Middle frontal gyrus (tissue), 1 donor: ENCODE results near the gene CDH4.

Experiments
- DNase-seq: peaks from one replicate; pipeline ENCODE4 v3.0.0-alpha.2; 2015; ENCODE audit warnings: low spot score; ENCODE audit errors: extremely low spot score

The CDH4 gene

DNA sequence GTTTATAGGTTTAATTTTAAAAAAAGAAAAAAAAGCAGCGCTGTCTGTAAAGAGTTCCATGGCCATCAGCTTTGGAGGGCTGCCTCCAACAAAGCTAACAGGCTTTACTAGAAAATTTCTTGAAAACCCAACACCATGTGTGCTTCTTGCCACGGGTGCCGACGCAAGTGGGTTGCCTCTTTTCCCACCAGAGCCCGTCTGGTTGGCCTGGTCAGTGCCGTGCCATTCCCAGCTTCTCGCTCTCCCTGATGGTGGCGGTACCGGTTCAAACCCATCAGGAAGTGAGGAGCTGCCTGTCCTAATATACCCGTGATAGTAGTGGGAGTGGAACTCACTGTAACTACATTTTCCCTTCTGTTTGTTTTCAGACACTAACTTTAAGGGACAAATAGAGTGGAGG is 73.7 kb downstream of the CDH4 start:
- DNase-seq, result no peak

DNA sequence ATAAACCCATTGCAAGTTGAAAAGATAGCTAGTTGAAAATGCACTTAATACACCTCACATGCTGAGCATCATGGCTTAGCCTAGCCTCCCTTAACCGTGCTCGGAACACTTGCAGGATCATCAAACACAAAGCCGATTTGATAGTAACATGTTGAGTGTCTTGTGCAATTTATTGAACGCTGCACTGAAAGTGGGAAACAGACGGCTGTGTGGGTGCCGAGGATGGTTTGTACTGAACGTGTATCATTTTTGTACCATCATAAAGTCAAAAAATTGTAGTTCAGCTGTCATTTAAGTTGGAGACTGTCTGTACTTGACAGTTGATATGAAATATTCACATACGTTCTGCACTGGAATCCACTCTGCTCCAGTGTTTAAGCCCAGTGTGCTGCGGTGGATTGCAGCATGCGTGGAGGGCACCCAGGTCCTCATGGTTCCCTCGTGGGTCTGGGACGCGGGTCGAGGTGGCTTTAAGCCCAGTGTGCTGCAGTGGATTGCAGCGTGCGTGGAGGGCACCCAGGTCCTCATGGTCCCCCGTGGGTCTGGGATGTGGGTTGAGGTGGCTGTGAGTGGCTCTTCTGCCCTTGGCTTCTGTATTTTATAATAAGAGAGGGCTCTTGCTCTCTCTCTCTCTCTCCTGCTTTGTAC is 77.0 kb downstream of the CDH4 start:
- DNase-seq, result no peak

DNA sequence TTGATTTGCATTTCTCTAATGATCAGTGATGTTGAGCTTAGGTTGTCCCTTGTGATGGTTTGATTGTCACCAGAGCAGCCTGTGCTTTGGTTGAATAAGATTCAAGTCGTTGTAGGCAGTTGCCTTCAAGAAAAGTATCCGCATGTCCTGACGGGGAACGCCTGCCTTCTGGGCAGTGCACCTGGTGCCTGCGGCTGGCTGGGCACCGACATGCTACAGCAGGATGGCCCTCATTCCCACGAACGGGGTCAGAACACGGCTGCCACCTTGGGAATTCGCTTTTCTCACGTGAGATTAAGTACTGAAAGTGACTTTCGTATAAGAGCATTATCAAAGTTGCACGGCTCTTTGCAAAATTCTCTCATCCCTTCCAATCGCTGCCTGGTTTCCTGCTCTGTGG is 78.4 kb downstream of the CDH4 start:
- DNase-seq, result no peak

DNA sequence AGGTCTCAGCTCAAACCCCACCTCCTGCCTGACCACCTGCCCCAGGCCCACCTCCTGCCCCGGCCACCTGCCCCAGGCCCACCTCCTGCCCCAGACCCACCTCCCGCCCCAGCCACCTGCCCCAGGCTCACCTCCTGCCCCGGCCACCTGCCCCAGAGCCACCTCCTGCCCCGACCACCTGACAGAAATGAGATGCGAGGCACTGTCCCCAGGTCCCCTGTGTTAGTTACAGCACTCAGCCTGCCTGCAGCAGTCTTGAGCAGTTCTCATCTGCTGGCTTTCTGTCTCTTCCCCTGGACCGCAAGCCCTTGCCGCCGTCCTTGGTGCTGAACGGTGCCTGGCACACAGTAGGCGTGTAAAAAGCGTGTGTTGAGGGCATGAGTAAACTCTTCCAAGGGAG is 79.5 kb downstream of the CDH4 start:
- no peak for DNase-seq

DNA sequence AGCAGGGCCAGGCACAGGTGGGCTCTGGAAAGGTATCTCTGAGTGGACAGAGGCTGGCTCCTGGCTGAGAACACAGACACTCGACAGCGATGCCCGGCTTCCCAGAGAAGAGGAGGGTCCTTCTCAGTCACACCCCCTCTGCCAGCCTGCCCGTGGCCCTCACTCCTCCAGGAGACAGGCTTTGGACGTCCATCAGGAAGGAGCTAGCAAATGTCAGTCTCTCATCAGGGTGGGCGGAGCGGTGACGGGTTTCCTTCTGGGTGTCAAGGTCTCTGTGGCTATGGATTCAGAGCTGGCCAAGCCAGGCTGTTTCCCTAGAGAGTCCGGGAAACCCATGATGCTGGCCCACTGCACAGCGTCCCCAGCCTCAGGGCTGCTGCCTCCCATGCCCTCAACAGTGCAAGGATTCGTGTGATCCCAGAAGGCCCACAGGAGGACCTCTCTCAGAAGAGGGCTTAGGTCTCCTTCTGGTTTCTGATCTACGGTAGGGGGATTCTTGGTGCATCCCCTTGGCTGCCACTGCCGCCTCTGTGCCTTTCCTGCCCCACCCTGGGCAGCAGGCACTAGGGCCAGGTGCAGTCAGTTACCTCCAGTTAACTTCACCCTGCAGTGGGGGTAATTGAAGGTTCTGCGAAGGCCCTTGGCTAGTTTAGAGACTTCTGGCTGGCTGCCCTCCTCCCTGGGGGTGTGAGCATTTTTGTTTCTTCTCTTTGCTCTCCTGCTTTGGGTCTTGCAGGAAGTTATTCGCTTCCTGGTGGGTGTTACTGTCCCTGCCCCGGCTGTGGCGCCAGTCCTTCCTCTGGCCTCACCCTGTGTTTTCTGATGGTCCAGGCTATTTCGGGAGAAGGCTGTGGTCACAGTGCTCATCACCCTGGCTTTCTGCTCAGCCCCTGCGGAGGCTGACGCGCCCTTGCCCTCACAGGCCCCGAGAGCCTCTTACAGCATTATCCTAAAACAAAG is 80.2 kb downstream of the CDH4 start:
- DNase-seq, result no peak

DNA sequence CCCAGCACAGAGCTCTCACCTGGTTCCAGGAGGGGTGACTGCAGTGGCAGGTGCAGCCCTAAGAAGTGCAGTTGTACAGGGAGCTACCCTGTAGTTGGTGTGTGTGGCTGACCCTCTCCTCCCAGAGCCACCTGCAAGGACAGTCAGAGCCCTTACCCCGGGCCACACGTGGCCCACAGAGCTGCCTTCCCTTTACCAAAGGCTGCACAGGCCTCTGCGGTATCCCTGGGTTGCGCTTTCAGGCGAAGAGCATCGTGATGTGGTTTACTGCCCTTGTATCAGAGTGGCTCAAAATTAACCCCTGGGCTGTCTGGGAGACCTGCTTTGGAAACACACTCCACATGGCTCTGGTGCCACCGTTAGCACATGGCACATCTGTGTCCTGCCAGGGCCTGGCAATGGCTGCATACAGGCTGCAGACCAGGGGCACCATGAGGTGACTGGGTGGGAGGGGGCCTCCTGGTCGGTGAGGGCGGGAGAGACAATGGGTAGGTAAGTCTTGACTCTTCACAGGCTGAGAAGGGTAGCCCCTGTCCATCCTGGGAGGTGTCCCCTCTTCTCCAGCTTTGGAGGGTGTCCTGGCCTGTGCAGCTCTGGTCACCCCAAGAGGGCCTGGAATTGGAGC is 81.5 kb downstream of the CDH4 start:
- DNase-seq, result no peak

DNA sequence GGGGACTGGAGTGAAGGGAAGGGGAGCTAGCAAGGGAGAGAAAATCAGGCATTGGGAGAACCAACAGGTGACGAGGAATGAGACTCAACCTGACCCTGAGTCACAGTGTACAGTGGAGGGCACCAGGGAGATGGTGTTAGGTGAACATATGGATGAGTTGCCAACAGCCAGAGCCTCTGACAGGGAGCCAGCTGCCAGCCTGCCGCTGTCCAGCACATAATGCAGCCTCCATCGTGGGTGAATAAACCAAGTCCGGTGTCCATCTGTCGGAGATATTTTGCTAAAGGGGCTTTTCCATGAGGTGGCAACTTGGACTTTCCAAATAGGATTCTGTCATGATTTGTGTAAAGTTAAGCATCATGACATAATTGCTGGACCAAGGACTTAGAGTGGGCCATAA is 88.1 kb downstream of the CDH4 start:
- DNase-seq, result no peak

DNA sequence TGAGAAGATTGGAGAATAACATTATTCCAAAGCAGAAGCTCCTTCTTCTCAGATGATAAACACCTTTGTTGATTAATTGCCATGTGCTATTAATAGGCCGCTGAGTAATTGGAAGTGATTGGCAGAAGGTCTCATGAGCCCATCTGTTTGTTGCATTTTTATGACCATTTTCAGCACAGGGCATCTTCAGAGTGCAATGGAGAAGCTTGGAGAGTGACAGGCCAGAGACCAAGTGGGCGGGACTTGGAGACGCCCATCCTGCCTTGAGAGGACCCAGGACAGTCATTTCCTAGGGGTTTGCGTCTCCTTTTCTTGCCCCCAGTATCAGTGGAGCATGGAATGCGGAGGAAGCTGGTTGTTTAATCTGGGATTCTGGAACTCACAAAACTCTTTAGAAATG is 89.5 kb downstream of the CDH4 start:
- no peak for DNase-seq

DNA sequence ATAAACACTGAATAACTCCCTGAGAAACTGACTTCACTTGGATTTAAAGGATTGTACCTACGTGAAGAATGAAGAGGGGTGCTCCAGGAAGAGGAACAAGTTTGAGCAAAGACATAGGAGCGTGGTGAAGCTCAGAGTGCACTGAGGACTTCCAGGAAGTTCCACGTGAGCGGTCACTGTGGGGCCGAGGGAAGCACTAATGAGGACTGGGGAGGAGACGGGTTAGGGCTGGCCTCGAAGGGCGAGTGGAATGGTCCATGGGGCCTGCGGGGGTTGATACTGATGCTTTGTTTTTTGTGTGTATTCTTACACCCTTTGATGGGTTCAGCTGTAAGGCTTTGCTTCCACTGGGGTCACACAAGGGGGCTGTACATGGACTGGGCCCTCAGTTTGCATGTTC is 91.9 kb downstream of the CDH4 start:
- DNase-seq, result no peak

DNA sequence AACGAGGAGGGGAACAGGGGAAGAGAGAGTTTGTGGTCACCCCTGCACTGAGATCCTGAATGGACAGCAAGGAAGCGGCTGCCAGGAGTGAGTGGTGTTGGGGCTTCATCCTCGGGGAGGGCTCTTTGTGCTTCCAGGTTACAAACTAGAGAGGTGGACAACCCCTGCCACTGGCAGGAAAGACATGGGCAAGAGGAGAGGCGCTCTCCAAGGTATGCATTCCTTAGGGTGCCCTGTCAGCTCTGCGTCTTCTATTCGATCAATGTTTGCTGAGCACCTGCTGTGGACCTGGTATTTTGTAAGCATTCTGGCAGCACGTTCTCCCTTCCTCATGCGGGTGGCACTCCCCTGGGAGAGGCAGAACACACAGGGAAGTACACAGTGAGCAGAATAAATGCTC is 93.6 kb downstream of the CDH4 start:
- no peak for DNase-seq

DNA sequence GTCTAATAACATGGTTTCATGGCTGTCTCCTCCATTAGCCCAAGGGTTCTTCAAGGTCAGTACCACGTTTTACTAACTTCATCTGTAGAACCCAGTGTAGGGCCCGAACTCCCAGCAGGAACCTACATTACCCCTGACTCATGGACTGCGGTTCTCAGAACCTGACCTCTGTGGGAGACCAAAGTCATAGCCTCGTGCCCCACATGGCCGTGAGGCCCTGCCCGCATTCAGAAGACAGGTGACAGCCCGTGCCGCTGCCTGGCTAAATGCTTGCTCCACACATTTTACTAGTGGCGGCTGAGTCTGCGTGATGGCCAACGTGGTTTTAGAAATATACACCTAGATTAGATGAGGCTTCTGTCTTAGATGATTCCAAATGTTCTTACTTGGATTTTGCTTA is 94.9 kb downstream of the CDH4 start:
- no peak for DNase-seq

DNA sequence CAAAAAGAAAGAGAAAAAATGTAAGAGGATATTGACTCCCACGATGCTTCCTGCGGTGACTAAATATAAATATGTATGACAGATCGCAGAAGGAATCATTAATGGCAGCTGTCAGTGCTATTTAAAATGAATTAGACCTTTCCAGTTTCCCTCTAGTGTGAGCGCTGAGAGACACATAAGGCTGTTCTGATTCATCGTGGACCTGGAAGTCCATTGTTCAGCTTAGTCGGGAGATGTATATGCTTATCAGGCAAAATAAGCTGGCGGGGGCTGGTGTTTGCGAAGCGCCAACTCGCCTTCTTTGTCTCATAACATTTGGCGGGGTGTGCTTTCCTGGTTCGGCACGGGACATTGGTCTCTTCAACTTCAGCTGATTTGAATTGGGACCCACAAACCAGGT is 95.4 kb downstream of the CDH4 start:
- no peak for DNase-seq

DNA sequence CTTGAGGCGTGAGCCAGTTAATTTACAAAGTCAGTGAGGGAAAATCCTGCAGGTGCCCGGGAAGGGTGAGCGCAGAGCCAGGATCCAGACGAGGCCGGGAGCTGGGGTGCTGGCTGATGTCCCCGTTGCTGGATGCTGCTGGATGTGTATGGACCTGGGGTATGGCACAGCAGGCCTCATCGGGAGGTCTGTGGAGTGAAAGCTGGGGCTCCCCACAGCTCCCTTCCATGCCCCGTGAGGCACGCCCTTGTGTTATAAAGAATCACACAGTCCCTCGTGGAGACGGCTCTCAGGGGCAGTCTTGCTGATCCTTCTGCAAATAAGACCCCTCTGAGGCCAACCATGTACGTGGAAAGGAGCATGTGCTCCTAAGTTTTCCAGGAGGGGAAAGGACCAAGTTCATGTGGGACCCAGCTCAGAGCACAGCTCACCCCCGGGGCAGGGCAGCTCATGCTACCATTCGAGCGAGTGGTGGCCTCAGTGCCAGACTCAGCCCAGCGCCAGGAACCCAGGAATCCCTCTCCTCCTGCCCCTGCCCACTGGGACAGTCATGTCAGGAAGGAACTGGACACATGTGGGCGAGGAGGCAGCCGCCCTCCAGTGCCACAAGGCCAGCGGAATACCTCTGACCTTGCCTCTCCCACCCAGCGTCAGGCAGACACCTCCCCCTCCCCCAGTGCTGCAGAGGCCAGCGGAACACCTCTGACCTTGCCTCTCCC is 97.5 kb downstream of the CDH4 start:
- DNase-seq, result no peak

DNA sequence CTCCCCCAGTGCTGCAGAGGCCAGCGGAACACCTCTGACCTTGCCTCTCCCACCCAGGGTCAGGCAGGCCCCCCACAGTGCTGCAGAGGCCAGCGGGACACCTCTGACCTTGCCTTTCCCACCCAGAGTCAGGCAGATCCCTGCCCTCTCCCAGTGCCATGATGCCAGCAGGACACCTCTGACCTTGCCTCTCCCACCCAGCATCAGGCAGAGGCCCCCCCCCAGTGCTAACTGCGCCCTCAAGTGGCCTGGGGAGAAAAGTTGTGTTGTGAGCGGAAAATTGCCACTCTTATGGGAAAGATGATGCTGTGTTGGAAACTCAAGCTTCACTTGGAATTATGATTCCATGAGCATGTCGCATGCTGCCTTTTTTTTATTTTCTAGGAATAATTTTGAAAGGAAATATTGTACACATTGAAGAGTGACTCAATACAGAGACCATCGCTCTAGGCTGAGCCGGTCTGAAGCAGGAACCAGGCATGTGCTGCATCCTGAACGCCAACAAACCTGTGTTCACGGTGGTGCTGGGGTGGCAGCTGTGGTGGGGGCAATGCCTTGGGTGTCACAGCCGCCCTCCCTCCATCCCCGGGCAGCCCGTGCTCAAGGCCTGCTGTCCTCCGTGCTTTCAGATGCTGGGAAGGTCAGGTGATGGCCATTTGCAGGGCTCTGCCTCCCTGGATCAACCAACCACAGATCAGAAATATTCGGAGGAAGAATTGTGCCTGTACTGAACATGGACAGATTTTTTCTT is 98.6 kb downstream of the CDH4 start:
- DNase-seq, result no peak

DNA sequence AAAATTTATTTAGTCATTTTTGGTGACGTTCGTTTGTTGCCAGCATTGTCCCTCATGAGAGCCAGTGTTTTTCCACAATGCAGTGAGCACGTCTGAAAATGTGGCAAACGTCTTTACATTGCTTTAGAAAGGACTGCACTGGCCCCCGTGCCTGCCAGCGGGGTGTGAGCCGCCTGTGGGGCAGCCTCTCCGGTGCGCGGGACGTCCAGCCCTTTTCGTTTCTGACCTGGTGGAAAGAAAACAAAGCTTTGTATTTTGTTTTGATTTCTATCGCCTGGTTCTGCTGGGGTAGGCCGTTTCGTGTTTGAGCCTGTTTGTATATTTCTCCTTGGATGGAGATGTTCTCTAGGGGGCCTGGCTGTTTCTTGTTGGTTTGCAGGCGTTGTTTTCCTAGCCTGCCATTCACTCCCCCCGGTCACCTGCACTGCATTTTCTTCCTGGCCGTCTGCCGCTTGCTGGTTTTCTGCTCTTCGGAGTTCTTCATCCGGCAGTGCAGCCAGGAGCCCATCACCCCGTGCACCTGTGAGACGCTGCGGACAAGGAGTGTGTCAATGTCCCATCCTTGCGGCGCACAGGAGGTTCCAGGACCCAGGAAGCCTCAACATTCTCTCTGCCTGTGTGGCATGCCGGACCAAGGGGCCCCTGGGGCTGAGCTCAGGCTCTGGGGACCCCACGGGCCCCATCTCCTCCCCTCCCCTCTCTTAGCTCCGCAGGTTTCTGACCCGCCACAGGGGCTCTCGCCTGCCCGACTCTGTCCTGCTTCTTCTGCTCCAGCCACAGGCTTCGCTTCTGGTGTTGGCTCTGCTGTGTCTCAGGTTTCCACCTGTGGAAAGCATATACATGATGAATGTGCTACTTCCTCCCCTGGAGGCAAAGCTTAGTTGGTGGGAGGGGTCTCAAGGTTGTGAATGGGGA is 100.5 kb downstream of the CDH4 start:
- DNase-seq, result no peak

DNA sequence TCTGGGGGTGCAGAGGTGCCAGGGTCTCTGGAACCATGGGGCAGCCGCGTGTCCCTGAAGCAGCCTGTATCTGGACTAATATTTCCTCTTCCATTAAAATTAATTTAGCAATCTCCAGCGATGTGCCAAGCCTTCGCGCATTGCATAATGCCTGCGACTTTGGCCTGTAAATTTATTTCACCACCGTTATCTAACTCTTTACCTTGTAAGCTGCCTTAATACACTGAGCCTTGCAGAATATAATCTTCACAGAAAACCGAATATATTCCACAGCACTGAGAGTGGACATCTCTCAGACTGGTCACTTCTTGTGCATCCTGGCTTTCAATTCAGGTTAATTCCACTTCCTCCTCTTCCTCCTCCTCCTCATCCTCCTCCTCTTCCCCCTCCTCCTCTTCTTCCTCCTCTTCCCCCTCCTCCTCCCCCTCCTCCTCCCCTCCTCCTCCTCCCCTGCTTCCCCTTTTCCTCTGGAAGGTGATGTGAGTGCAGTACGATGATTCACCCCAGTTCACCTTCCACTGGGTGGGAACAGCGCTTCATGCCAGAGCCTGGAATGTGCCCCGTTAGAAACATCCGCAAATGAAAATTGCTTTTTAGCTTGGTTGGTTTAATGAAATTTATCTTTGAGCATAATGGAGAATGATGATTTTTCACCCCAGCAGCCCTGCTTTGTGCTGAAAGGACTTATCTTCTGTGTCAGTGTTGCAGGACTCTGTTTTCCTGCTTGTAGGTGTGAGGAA is 101.4 kb downstream of the CDH4 start:
- DNase-seq, result no peak

DNA sequence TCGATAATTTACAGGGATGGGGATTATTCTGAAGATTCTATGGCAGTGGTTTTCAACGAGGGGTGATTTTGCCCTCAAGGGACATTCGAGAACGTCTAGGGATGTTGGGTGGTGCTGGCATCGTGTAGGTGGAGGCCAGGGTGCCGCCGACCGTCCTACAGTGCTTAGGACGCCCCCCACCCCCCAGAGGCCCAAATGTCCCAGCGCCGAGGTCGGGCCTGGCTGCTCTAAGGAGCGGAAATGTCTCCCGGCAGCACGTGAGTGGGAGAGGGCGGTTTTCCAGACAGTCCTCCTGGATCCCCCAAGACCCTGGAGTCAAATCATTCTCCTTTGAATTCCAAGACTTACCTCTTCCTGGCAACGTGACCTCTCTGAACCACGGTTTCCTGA is 101.9 kb downstream of the CDH4 start:
- DNase-seq, result no peak

DNA sequence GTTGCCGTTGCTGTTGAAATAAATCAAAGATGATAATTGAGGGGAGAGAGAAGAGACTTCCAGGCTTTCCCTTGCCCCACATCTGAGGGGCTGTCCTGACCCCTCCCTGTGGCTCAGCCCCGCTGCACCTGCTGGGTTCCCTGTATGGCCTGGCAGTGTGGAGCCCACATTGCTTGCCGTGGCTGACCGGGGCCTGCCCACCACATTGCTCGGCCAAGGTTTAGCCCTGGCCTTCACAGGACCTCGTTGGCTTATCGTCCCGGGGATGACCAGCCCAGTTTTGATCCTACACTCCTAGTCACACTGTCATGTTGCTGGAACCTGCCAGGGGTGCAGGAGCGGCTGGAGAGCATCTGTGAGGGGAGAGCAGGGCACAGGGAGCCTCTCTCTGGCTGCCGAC is 102.4 kb downstream of the CDH4 start:
- DNase-seq, result no peak

DNA sequence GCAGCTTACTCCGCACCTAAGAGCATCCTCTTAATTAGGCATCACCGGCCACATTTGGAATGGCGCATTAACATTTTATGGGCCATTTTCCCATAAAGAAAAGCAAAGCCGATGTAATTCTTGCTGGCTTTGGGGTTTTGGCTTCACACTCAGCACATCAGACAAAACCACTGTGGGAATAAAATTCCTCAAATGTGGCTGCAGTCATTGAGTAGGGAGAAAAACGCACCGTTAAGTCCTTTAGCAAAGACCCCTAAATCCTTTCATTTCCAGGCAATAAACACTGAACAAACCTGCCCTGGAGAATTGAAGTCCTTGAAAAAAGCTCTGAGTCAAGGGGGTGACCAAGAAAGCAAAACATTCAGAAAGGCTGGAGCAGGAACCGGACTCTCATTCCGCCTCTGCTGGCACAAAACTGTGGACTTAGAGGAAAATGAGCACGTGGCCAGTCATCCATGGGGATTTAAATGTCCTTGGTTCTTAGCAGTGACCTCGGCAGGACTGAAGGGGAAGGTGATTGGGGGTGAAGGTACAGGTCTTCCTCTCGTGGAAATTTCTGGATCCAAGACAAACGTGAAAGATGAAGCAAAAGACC is 102.9 kb downstream of the CDH4 start:
- DNase-seq, result no peak
